Measurements from ENCODE around the gene ITGB5.

The ITGB5 gene

DNA sequence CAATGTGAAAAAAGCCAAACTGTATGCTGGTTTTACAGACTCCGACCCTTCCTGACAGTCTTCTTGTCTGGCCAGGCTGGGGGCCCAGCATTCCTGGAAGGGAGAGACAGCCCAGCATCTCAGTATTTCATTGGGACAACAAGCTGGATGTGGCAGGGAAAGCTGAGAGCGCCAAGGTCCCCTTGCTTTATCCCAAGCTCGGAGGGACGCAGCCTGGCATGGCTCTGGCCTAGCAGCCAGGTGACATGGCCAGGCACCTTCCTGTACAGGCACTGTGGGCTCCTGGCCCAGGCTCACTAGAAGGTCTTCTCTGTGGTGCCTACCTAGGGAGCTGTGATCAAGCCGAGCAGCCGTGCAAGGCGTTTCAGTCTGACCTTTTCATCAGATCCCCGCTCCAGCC lies 124.0 kb downstream of the ITGB5 start:
- no peak overlapping the region for H3K4me3 ChIP-seq (replicated peaks; ENCODE audit: low read depth, low read length)
- TF ChIP-seq, protein P1, sequence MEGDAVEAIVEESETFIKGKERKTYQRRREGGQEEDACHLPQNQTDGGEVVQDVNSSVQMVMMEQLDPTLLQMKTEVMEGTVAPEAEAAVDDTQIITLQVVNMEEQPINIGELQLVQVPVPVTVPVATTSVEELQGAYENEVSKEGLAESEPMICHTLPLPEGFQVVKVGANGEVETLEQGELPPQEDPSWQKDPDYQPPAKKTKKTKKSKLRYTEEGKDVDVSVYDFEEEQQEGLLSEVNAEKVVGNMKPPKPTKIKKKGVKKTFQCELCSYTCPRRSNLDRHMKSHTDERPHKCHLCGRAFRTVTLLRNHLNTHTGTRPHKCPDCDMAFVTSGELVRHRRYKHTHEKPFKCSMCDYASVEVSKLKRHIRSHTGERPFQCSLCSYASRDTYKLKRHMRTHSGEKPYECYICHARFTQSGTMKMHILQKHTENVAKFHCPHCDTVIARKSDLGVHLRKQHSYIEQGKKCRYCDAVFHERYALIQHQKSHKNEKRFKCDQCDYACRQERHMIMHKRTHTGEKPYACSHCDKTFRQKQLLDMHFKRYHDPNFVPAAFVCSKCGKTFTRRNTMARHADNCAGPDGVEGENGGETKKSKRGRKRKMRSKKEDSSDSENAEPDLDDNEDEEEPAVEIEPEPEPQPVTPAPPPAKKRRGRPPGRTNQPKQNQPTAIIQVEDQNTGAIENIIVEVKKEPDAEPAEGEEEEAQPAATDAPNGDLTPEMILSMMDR (IDR thresholded peaks at IDR 0.05; ENCODE audit: low read depth, low read length, missing control alignments), result no peak
- no peak for DNase-seq (ENCODE audit: extremely low read depth, low read depth)

- H3K4me3 ChIP-seq (replicated peaks; ENCODE audit: low read depth, low read length), result no peak overlapping the region
- DNase-seq (ENCODE audit: extremely low read depth, low read depth), result no peak
- TF ChIP-seq, protein P1 (IDR thresholded peaks at IDR 0.05; ENCODE audit: low read depth, low read length, missing control alignments), result no peak
These were observed 124.5 kb downstream of the ITGB5 start for GRCh38 chr3:124762661-124763011.

- no peak overlapping the region for H3K4me3 ChIP-seq (replicated peaks; ENCODE audit: low read depth, low read length)
- TF ChIP-seq, protein P1 (IDR thresholded peaks at IDR 0.05; ENCODE audit: low read depth, low read length, missing control alignments), result no peak
These were observed 125.1 kb downstream of the ITGB5 start for GRCh38 chr3:124761935-124762660.

DNA sequence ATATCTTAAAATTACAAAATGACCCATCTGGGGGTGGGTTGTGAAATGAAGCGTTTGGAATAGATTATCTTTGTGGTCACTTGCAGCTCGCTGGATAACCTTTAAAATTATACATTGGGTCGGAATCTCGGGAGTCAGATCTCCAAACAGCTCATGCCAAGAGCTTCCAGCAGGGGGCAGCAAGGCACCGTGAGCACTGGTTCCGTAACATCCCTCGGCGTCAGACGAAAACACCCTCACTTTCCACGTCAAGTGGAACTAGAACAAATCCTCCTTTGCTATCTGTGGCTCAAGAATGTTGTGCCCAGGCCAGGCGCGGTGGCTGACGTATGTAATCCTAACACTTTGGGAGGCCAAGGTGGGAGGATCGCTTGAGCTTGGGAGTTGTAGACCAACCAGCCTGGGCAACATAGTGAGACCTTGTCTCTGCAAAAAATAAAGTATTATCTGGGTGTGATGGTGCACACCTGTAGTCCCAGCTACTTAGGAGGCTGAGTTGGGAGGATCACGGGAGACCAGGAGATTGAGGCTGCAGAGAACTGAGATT lies 125.8 kb downstream of the ITGB5 start:
- DNase-seq (ENCODE audit: extremely low read depth, low read depth), result peak; percentile 68
- TF ChIP-seq, protein P1 (IDR thresholded peaks at IDR 0.05; ENCODE audit: low read depth, low read length, missing control alignments), result peak; percentile 98
- H3K4me3 ChIP-seq (replicated peaks; ENCODE audit: low read depth, low read length), result no peak overlapping the region

More at GRCh38 chr3:124761935-124762660, 125.1 kb downstream of the ITGB5 start:
- no peak for DNase-seq (ENCODE audit: extremely low read depth, low read depth)

DNA sequence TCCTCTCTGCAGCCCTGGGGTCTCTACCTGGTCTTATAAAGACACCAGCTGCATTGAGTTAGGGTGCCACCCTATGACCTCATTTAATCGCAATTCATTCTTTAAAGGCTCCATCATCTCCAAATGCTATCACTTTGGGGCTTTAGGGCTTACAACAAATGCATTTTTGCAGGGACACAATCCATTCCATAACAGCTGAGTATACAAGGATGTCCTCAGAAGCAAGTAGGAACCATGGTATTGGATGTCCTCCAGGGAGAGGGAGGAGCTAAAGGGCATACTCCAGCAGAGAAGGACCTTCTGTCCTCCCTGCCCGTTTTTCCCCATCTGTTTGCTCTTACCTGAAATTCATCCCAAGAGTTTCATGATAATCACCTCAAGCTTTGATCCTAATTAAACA lies 126.6 kb downstream of the ITGB5 start:
- DNase-seq (ENCODE audit: extremely low read depth, low read depth), result no peak
- H3K4me3 ChIP-seq (replicated peaks; ENCODE audit: low read depth, low read length), result no peak overlapping the region
- TF ChIP-seq, protein P1 (IDR thresholded peaks at IDR 0.05; ENCODE audit: low read depth, low read length, missing control alignments), result no peak

DNA sequence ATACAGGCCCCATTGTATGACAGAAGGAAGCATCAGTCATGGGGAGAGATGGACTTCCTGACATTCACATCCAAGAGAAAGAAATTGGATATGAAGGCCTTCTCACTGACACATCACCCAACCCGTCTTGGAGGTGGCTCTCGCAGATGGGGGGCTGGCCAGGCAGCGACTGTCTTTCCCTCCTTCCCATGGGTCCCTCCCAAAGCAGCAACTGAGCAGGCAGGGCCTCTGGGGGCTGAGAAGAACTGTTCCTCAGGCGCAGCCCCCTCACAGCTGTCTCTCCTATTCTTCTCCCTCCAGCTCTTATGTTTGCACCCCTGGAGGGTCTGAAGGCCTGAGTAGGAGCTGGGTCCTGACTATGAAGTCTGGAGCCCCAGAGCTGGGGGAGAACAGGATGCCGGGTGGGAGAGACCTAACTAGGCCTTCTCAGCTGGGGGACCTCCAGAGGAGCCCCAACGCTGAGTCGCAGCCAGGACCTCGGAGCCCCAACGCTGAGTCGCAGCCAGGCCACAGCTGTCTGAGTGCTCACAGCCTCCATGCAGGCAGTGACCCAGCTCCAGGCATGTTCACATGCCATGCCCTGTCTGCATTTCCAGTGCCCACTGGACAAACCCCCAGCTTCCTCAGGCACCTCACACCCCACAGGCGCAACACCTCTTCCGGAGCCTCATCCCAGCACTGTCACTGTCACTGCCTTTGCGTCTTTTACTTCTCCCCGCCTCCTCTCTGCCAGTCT lies 127.3 kb downstream of the ITGB5 start:
- no peak for DNase-seq (ENCODE audit: extremely low read depth, low read depth)
- TF ChIP-seq, protein P1 (IDR thresholded peaks at IDR 0.05; ENCODE audit: low read depth, low read length, missing control alignments), result no peak

More for the DNA sequence above, 127.3 kb downstream of the ITGB5 start:
- no peak overlapping the region for H3K4me3 ChIP-seq (replicated peaks; ENCODE audit: low read depth, low read length)
